A549 (cell line): ENCODE results near the gene TSSK3.

Source experiments
- BHLHE40 ChIP-seq: IDR thresholded peaks from 2 replicates; pipeline ENCODE4 v1.6.1; 2012; ENCODE audit warnings: low read depth, low read length, inconsistent platforms
- CEBPB ChIP-seq, 2 experiments: fragments of >200 bp in 1 of 2; sonication (Bioruptor Twin) in 1 of 2; formaldehyde crosslinking in 1 of 2; IDR thresholded peaks; 2 replicates each; pipeline ENCODE4 v1.6.1; 2012 to 2016
- CTCF ChIP-seq: fragments of >200 bp; sonication (Bioruptor Twin); formaldehyde crosslinking; IDR thresholded peaks from 3 replicates; pipeline ENCODE4 v1.5.1; 2016
- EP300 ChIP-seq, 2 experiments: fragments of >200 bp; sonication (Bioruptor Twin); formaldehyde crosslinking; IDR thresholded peaks; 2 replicates in 1 of 2; 3 replicates in 1 of 2; pipeline ENCODE4 v1.6.1; 2016 to 2017
- MAFK ChIP-seq: fragments of 450-650 bp; IDR thresholded peaks from 2 replicates; pipeline ENCODE4 v1.6.1; 2014; ENCODE audit not compliant: partially characterized antibody
- RNF2 ChIP-seq: fragments of 200-600 bp; sonication (generic); IDR thresholded peaks from 2 replicates; pipeline ENCODE4 v1.6.1; 2016; ENCODE audit warnings: low read depth, mild to moderate bottlenecking, antibody characterized with exemption, moderate library complexity, borderline replicate concordance

GRCh38 chr1:32380057-32380456, 17.7 kb downstream of the TSSK3 start:
- no peak for TF ChIP-seq RNF2
- TF ChIP-seq CTCF: no peak
- no peak for TF ChIP-seq CEBPB (IDR thresholded peaks at IDR 0.05)
- no peak for TF ChIP-seq EP300 (IDR thresholded peaks at IDR 0.05)
- TF ChIP-seq BHLHE40: no peak
- no peak for TF ChIP-seq MAFK
